Measurements from ENCODE around the gene MAN2A2. TPM values are rescaled to one million over a fixed set of nuclear protein-coding genes. Genes with fewer than 3 reads are reported as not detected.

MAN2A2 gene
- total and polyA plus RNA-seq, 9 of the 15 experiments (the other 6 are each of a cell fraction or from before 2014, with no cell fraction given), result 7.3 to 151 (median 43.4) TPM

DNA sequence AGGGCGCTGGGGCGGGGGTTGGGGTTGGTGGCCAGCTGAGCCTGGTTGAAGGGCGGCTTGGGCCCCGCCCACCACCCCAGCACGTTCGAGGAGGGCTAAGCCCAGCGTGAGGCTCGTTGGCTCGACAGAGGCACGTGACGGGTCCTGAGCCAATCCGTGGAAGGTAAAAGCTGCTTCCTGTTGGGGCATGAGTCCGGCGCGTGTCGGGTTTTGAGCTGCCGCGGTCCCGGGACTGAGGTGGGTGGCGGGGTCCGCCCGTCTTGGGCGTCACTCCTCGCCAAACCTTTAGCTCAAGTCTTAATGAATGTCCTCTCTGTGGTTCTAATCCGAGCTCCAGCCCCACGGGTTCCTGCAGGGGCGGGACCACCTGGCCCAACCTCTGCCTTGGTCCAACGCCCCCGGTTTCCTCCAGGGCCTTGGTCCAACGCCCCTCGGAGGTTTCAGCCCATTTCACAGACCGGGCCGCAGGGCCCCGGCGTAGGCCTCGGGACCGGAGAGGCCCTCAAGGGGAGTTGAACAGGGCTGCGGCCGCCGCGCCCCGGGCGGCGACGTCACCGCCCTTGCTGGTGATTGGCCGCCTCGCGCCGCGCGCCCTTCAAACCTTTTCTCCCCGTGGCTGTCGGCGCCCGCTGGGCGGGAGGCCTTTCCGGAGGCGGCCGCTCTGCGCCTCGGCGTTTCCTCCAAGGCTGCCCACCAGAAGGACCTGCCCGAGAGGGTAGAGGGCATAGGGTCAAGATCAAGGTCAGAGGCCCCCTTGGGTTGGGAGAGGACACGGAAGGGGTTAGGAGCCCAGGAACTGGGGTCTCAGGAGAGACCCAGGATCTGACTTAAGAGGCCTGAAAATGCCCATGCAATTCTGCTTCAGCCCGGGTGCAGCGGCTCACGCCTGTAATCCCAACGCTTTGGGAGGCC, 51.9 kb downstream of the MAN2A2 start, which contains the start of gene RCCD1 (continued):
- TF ChIP-seq, protein P1, sequence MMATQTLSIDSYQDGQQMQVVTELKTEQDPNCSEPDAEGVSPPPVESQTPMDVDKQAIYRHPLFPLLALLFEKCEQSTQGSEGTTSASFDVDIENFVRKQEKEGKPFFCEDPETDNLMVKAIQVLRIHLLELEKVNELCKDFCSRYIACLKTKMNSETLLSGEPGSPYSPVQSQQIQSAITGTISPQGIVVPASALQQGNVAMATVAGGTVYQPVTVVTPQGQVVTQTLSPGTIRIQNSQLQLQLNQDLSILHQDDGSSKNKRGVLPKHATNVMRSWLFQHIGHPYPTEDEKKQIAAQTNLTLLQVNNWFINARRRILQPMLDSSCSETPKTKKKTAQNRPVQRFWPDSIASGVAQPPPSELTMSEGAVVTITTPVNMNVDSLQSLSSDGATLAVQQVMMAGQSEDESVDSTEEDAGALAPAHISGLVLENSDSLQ (IDR thresholded peaks at IDR 0.05), result peak; percentile 4; the same call in 1 of the 2 replicates
- peak; percentile 60; the same call in 1 of the 2 replicates for TF ChIP-seq RNF2 (IDR thresholded peaks at IDR 0.05)
- TF ChIP-seq CHCHD3 (CRISPR knock-in tag; IDR thresholded peaks at IDR 0.05), result no peak
- peak; percentile 91 for TF ChIP-seq SP1 (CRISPR knock-in tag; IDR thresholded peaks at IDR 0.05)
- TF ChIP-seq RAD51 (IDR thresholded peaks at IDR 0.05; ENCODE audit: borderline replicate concordance, low read depth), result peak; percentile 97
- TF ChIP-seq BDP1 (IDR thresholded peaks at IDR 0.05; ENCODE audit: insufficient read depth, insufficient read length), result no peak
- TF ChIP-seq, protein P2, sequence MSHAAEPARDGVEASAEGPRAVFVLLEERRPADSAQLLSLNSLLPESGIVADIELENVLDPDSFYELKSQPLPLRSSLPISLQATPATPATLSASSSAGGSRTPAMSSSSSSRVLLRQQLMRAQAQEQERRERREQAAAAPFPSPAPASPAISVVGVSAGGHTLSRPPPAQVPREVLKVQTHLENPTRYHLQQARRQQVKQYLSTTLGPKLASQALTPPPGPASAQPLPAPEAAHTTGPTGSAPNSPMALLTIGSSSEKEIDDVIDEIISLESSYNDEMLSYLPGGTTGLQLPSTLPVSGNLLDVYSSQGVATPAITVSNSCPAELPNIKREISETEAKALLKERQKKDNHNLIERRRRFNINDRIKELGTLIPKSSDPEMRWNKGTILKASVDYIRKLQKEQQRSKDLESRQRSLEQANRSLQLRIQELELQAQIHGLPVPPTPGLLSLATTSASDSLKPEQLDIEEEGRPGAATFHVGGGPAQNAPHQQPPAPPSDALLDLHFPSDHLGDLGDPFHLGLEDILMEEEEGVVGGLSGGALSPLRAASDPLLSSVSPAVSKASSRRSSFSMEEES (CRISPR knock-in tag; IDR thresholded peaks at IDR 0.05), result peak; percentile 95
- peak; percentile 40; the same call in 1 of the 2 replicates for TF ChIP-seq ZKSCAN1 (IDR thresholded peaks at IDR 0.05; ENCODE audit: low read depth, low read length)
- peak; percentile 29; the same call in 1 of the 2 replicates for TF ChIP-seq HNRNPL (IDR thresholded peaks at IDR 0.05; ENCODE audit: low read depth, low read length)
- peak; percentile 88 for TF ChIP-seq ZBTB17 (CRISPR knock-in tag; IDR thresholded peaks at IDR 0.05)
- TF ChIP-seq, protein P3, sequence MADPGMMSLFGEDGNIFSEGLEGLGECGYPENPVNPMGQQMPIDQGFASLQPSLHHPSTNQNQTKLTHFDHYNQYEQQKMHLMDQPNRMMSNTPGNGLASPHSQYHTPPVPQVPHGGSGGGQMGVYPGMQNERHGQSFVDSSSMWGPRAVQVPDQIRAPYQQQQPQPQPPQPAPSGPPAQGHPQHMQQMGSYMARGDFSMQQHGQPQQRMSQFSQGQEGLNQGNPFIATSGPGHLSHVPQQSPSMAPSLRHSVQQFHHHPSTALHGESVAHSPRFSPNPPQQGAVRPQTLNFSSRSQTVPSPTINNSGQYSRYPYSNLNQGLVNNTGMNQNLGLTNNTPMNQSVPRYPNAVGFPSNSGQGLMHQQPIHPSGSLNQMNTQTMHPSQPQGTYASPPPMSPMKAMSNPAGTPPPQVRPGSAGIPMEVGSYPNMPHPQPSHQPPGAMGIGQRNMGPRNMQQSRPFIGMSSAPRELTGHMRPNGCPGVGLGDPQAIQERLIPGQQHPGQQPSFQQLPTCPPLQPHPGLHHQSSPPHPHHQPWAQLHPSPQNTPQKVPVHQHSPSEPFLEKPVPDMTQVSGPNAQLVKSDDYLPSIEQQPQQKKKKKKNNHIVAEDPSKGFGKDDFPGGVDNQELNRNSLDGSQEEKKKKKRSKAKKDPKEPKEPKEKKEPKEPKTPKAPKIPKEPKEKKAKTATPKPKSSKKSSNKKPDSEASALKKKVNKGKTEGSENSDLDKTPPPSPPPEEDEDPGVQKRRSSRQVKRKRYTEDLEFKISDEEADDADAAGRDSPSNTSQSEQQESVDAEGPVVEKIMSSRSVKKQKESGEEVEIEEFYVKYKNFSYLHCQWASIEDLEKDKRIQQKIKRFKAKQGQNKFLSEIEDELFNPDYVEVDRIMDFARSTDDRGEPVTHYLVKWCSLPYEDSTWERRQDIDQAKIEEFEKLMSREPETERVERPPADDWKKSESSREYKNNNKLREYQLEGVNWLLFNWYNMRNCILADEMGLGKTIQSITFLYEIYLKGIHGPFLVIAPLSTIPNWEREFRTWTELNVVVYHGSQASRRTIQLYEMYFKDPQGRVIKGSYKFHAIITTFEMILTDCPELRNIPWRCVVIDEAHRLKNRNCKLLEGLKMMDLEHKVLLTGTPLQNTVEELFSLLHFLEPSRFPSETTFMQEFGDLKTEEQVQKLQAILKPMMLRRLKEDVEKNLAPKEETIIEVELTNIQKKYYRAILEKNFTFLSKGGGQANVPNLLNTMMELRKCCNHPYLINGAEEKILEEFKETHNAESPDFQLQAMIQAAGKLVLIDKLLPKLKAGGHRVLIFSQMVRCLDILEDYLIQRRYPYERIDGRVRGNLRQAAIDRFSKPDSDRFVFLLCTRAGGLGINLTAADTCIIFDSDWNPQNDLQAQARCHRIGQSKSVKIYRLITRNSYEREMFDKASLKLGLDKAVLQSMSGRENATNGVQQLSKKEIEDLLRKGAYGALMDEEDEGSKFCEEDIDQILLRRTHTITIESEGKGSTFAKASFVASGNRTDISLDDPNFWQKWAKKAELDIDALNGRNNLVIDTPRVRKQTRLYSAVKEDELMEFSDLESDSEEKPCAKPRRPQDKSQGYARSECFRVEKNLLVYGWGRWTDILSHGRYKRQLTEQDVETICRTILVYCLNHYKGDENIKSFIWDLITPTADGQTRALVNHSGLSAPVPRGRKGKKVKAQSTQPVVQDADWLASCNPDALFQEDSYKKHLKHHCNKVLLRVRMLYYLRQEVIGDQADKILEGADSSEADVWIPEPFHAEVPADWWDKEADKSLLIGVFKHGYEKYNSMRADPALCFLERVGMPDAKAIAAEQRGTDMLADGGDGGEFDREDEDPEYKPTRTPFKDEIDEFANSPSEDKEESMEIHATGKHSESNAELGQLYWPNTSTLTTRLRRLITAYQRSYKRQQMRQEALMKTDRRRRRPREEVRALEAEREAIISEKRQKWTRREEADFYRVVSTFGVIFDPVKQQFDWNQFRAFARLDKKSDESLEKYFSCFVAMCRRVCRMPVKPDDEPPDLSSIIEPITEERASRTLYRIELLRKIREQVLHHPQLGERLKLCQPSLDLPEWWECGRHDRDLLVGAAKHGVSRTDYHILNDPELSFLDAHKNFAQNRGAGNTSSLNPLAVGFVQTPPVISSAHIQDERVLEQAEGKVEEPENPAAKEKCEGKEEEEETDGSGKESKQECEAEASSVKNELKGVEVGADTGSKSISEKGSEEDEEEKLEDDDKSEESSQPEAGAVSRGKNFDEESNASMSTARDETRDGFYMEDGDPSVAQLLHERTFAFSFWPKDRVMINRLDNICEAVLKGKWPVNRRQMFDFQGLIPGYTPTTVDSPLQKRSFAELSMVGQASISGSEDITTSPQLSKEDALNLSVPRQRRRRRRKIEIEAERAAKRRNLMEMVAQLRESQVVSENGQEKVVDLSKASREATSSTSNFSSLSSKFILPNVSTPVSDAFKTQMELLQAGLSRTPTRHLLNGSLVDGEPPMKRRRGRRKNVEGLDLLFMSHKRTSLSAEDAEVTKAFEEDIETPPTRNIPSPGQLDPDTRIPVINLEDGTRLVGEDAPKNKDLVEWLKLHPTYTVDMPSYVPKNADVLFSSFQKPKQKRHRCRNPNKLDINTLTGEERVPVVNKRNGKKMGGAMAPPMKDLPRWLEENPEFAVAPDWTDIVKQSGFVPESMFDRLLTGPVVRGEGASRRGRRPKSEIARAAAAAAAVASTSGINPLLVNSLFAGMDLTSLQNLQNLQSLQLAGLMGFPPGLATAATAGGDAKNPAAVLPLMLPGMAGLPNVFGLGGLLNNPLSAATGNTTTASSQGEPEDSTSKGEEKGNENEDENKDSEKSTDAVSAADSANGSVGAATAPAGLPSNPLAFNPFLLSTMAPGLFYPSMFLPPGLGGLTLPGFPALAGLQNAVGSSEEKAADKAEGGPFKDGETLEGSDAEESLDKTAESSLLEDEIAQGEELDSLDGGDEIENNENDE (IDR thresholded peaks at IDR 0.05; ENCODE audit: low read depth, low read length), result no peak
- TF ChIP-seq MYNN (IDR thresholded peaks at IDR 0.05), result peak; percentile 26; the same call in 1 of the 2 replicates
- TF ChIP-seq MYNN (CRISPR knock-in tag; IDR thresholded peaks at IDR 0.05), result no peak
- peak; percentile 97 for TF ChIP-seq POLR2AphosphoS2 (IDR thresholded peaks at IDR 0.05; ENCODE audit: low read length)
